HG03460 (cell line): Measurements from ENCODE around the gene PIK3R6.

Experiments used
- ATAC-seq: cut with Tn5 transposase; IDR thresholded peaks from one replicate; pipeline ENCODE4 v1.9.1; 2021; ENCODE audit not compliant: unreplicated experiment

PIK3R6 gene

DNA sequence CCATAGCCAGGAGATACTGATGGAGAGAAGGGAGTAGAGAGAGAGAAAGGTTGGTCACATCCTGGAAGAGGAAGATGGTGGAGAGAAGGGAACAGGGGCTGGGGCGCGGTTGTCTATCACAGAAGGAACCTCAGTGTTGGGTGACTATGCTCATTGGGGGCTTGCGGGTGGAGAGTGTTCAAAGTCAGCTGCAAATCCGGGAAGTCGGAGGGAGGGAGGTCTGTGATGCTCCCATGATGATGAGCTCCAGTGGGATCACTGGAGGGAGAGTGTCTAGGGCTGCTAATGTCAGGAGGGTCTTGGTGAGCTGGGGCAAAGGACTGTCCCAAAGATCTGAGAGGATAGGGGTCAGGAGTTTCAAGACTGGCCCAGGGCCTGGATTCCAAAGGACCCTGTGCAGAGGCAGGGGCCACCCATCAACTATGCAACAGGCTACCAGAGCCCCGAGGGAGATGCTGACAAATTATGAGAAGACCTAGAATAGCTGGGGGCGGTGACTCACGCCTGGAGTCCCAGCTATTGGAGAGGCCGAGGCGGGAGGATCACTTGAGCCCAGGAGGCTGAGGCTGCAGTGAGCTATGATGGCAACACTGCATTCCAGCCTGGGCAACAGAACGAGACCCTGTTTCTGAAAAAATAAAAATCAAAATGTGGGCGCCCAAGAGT is 111.8 kb downstream of the PIK3R6 start:
- no peak for ATAC-seq

DNA sequence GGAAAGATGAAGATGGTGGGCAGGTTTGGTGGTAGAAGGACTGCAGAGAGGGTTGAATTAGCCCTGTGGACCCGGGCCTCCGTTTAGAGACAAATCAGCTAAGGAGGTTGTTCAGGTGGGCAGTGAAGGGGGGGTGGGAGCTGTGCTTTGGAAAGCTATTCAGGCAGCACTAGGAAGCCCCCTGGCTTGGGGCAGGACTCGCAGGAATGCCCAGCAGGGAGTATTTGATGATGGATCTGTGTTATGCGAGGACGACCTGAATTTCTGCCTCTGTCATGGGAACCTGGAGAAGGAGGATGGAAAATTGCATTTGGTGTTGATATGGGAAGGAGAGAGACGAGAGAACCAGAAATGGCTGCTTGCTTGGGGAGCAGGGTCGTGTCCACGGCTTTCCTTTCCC is 112.6 kb downstream of the PIK3R6 start:
- ATAC-seq: no peak

DNA sequence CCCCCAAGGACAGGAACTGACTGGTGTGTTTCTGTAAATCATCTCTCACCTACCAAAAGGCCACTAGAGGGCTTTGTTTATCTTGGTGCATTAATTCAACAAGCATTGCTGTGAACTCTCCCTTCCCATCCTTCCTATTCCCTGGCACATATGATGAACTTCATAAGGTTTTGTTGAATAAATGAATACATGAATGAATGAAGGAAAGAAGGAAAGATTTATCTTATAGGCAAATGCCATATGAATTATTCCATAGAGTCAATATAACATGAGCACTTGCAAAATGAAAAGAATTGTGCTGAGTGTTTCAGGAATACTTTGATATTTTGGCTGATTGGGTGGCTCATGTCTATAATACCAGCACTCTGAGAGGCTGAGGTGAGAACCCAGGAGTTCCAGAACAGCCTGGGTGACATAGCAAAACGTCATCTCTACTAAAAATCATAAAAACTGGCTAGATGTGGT is 113.5 kb downstream of the PIK3R6 start:
- ATAC-seq: no peak

DNA sequence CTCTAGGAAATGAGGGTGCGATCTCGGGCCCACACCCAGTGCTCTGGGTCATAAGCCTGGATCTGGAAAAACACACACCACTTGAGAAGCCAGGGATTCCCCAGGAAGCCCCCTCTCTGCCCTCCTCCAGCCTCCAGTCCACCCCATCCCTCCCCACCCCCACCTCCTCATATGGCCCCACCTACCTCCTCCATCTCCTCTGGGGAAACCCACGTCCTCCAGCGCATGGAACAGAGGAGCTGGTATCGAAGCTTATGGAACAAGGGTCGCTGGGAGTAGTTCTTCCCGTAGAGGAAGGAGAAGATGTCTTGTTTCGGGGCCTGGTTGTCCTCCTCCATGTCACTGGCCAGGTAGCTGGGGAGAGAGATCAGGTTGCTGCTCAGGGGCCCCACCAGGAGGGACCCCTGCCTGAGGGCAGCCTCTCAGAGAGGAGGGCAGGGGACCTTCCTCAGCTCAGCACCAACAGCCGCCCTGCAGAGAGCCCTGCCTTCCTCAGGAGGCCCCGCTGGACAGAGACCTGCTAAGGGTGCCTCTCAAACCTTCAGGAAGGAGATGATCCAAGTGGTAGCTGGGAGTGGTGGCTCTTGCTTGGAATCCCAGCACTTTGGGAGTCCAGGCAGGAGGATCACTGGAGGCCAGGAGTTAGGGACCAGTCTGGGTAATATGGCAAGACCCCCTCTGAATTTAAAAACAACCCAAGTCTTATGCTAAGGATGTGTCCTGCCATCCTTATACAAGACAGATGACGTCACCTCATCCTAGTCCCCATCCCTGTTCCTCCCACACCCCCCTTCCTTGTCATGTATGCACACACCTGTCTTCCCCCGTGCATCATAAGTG is 114.1 kb downstream of the PIK3R6 start:
- no peak for ATAC-seq
